MCF 10A (cell line): ENCODE data around the gene DPAGT1. TPM values are rescaled to one million over a fixed set of nuclear protein-coding genes. Genes with fewer than 3 reads are reported as not detected.
A peak's percentile ranks its signal among the peaks of the same experiment; 100 is the strongest.

Experiments
- BruUV-seq: library from RNA; stranded (reverse); fragments of 400-500 nt; replicated peaks from 2 replicates; lab custom pipeline; 2021; lab: Mats Ljungman, UMichigan
- CTCF ChIA-PET: fragments of 300-600 bp; sonication (Branson Sonifier 250); formaldehyde crosslinking; extraction: SDS; loops from one replicate; lab custom pipeline; 2021; ENCODE audit warnings: antibody characterized with exemption, inconsistent platforms; lab: Yijun Ruan, JAX
- POLR2A ChIA-PET: fragments of 300-600, 350-650 bp; sonication (Branson Sonifier 250); formaldehyde crosslinking; extraction: SDS; loops from one replicate; lab custom pipeline; 2020; ENCODE audit warnings: antibody characterized with exemption, inconsistent platforms; lab: Yijun Ruan, JAX
- DNase-seq: peaks from one replicate; pipeline ENCODE4 v3.0.0-alpha.2; 2018; ENCODE audit not compliant: unreplicated experiment
- H3K27ac Mint-ChIP-seq: one replicate; pipeline ENCODE4 v1.8.0; 2022; ENCODE audit warnings: mild to moderate bottlenecking, low read depth, mixed read lengths; ENCODE audit not compliant: unreplicated experiment
- H3K27me3 Mint-ChIP-seq: one replicate; pipeline ENCODE4 v1.8.0; 2022; ENCODE audit warnings: mixed read lengths; ENCODE audit not compliant: insufficient read depth, unreplicated experiment
- H3K36me3 Mint-ChIP-seq: one replicate; pipeline ENCODE4 v1.8.0; 2022; ENCODE audit warnings: mild to moderate bottlenecking, moderate library complexity, mixed read lengths; ENCODE audit not compliant: insufficient read depth, unreplicated experiment
- H3K4me1 Mint-ChIP-seq: one replicate; pipeline ENCODE4 v1.8.0; 2022; ENCODE audit warnings: mixed read lengths; ENCODE audit not compliant: insufficient read depth, unreplicated experiment
- H3K4me3 Mint-ChIP-seq: one replicate; pipeline ENCODE4 v1.8.0; 2022; ENCODE audit warnings: mild to moderate bottlenecking, moderate library complexity, mixed read lengths; ENCODE audit not compliant: unreplicated experiment
- H3K9me3 Mint-ChIP-seq: one replicate; pipeline ENCODE4 v1.8.0; 2022; ENCODE audit warnings: mixed read lengths; ENCODE audit not compliant: unreplicated experiment
- CTCF ChIP-seq: fragments of 200-600 bp; IDR thresholded peaks from one replicate; pipeline ENCODE4 v1.8.0; 2022; ENCODE audit warnings: antibody characterized with exemption, mild to moderate bottlenecking; ENCODE audit not compliant: unreplicated experiment
- intact Hi-C: fragments of 100-400 bp; cut with micrococcal nuclease; formaldehyde crosslinking; loops from 2 replicates; pipeline ENCODE4 v1.14.1; 2022
- total RNA-seq: library from RNA; stranded (reverse); gene quantifications from 2 replicates; pipeline ENCODE4 v1.2.3, GENCODE V29; 2022

DPAGT1 gene
- total RNA-seq, 1 experiment from 2014 or later: 58.8 TPM

DNA sequence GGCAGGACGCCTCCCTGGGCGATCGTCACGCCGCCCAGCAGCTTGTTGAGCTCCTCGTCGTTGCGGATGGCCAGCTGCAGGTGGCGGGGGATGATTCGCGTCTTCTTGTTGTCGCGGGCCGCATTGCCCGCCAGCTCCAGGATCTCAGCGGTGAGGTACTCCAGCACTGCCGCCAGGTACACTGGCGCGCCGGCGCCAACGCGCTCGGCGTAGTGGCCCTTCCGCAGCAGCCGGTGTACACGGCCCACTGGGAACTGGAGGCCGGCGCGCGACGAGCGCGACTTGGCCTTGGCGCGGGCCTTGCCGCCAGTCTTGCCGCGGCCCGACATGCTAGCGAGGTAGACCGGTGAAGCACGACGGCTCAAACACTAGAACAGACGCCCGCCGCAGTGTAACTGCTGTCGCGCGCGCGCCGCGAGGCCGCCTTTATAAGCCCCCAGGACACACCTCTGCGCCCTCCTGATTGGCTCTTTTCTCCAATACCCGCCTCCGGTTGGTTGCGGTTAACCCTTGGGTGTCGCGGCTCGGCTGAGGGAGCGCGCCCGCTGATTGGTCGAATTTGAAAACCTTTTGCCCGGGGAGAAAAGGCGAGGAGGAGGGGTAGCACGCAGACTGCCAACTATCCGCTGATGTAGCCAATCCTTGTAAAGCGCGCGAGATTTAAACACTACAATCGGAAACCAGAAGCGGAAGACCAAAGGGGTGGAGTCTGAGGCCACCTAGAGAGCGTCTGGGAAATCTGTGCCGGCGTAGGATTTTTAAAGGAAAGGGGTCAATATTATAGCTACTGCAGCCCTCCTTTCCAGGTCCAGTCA lies 6.4 kb downstream of the DPAGT1 start:
- peak overlapping the region; percentile 89 for H3K27ac Mint-ChIP-seq
- BruUV-seq: TSS peak; percentile 68
- H3K4me3 Mint-ChIP-seq: peak overlapping the region; percentile 89
- H3K4me1 Mint-ChIP-seq: peaks cover 26% of the 10 kb centered on the region
- H3K36me3 Mint-ChIP-seq: peaks cover 51% of the 10 kb centered on the region
- intact Hi-C loops: loop anchor here (1.0 kb wide), 1 partner anchor 228 kb away; no protein-coding TSS in a partner anchor
- H3K9me3 Mint-ChIP-seq: no peaks in the 10 kb centered on the region
- ChIA-PET POLR2A (interaction anchor here (0.6 to 5.5 kb wide), 29 partner anchors 7 to 747 kb away, joined by 3 to 59 read pairs (median 4); partner anchors contain the start of genes C2CD2L, CBL, CENATAC and DPAGT1), CTCF (interaction anchor here (0.6 to 3.3 kb wide), 11 partner anchors 10 to 380 kb away, joined by 3 to 19 read pairs (median 5); partner anchors contain the start of genes C2CD2L, HMBS and HYOU1)
- TF ChIP-seq CTCF: peak; percentile 1
- no peaks in the 10 kb centered on the region for H3K27me3 Mint-ChIP-seq
- DNase-seq: peak; percentile 100

DNA sequence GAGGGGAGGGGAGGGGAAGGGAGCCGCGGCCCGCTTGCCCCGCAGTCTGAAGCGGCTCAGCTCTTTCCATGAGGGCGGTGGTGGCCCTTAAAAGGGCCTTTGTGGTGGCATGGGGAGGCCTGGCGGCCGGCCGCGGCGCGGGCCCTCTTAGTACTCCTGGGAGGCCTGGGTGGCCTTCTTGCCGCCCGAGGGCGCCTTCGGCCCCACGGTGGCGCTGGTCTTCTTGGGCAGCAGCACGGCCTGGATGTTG lies 6.9 kb downstream of the DPAGT1 start:
- TF ChIP-seq CTCF: peak; percentile 57
- Mint-ChIP-seq H3K27me3 (no peaks in the 10 kb centered on the region), H3K4me1 (peaks cover 21% of the 10 kb centered on the region), H3K36me3 (peaks cover 50% of the 10 kb centered on the region), H3K27ac (peak overlapping the region; percentile 89), H3K4me3 (peak overlapping the region; percentile 89), H3K9me3 (no peaks in the 10 kb centered on the region)
- BruUV-seq: no TSS peak
- intact Hi-C loops: loop anchor here (1.0 kb wide), 2 partner anchors 103 to 229 kb away; no protein-coding TSS in a partner anchor
- DNase-seq: peak; percentile 78
- CTCF ChIA-PET: interaction anchor here (0.6 to 3.3 kb wide), 13 partner anchors 9 to 380 kb away, joined by 3 to 19 read pairs (median 5); partner anchors contain the start of genes C2CD2L, HMBS and HYOU1
- POLR2A ChIA-PET: interaction anchor here (0.6 to 5.5 kb wide), 29 partner anchors 8 to 747 kb away, joined by 3 to 59 read pairs (median 4); partner anchors contain the start of genes ABCG4, C2CD2L, CBL and CENATAC

GRCh38 chr11:119093942-119094815 lies 7.5 kb downstream of the DPAGT1 start:
- no peak for TF ChIP-seq CTCF
- Mint-ChIP-seq H3K27ac (peak overlapping the region; percentile 89), H3K27me3 (no peaks in the 10 kb centered on the region), H3K4me1 (peaks cover 21% of the 10 kb centered on the region), H3K4me3 (peak overlapping the region; percentile 89), H3K36me3 (peaks cover 44% of the 10 kb centered on the region), H3K9me3 (no peaks in the 10 kb centered on the region)
- ChIA-PET CTCF (interaction anchor here (0.6 to 3.3 kb wide), 12 partner anchors 9 to 278 kb away, joined by 3 to 19 read pairs (median 4); partner anchors contain the start of genes C2CD2L and HMBS), POLR2A (interaction anchor here (0.6 to 5.5 kb wide), 31 partner anchors 8 to 381 kb away, joined by 3 to 59 read pairs (median 4); partner anchors contain the start of genes ABCG4, C2CD2L, CBL and CENATAC)
- no peak for DNase-seq
- BruUV-seq: no TSS peak
- intact Hi-C loops: loop anchor here (1.0 kb wide), 1 partner anchor 103 kb away; no protein-coding TSS in a partner anchor
